ENCODE measurements around the gene NRP2. TPM values are rescaled to one million over a fixed set of nuclear protein-coding genes. Genes with fewer than 3 reads are reported as not detected.

NRP2 gene
- total RNA-seq, 1 experiment from 2014 or later, result 31.0 TPM

DNA sequence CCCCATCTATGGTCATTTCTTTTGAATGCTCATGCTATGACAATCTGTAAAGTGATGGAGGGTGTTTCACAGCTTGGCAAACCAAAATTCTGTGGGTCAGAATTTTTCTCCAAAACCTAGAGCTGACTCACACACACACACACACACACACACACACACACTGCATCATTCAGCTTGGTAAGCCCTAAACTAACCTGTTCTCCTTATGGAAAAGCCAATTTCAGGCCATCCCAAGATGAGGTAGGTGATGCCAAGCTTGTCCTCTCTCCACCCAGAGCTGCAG is 45.0 kb upstream of the NRP2 start:
- ChIA-PET POLR2A (ENCODE audit: unreplicated experiment) (no interaction called here), CTCF (no interaction called here)
- Histone ChIP-seq H3K79me2 (ENCODE audit: low read depth) (no peaks in the 10 kb centered on the region), H2AFZ (no peak overlapping the region), H3K4me1 (replicated peaks; ENCODE audit: insufficient read depth) (no peaks in the 10 kb centered on the region), H3K4me2 (no peak overlapping the region), H3K9me2 (ENCODE audit: insufficient read depth) (no peaks in the 10 kb centered on the region), H3K4me3 (no peak overlapping the region), H3K27me3 (ENCODE audit: insufficient read depth, low read depth) (no peaks in the 10 kb centered on the region), H4K20me1 (ENCODE audit: insufficient read depth) (no peaks in the 10 kb centered on the region), H3K36me3 (ENCODE audit: low read depth) (no peaks in the 10 kb centered on the region), H3K27ac (no peak overlapping the region), H3K9me3 (ENCODE audit: insufficient read depth, low read depth) (no peaks in the 10 kb centered on the region), H3F3A (ENCODE audit: insufficient read depth, low read depth) (no peaks in the 10 kb centered on the region)
- no TSS peak for BruUV-seq (replicated peaks)
- no peak for DNase-seq
- intact Hi-C loops (cut with micrococcal nuclease; ENCODE audit: unreplicated experiment), result no loop called here
- no peak for TF ChIP-seq EZH2 (IDR thresholded peaks at IDR 0.05; ENCODE audit: low read depth)
- TF ChIP-seq, protein P1, sequence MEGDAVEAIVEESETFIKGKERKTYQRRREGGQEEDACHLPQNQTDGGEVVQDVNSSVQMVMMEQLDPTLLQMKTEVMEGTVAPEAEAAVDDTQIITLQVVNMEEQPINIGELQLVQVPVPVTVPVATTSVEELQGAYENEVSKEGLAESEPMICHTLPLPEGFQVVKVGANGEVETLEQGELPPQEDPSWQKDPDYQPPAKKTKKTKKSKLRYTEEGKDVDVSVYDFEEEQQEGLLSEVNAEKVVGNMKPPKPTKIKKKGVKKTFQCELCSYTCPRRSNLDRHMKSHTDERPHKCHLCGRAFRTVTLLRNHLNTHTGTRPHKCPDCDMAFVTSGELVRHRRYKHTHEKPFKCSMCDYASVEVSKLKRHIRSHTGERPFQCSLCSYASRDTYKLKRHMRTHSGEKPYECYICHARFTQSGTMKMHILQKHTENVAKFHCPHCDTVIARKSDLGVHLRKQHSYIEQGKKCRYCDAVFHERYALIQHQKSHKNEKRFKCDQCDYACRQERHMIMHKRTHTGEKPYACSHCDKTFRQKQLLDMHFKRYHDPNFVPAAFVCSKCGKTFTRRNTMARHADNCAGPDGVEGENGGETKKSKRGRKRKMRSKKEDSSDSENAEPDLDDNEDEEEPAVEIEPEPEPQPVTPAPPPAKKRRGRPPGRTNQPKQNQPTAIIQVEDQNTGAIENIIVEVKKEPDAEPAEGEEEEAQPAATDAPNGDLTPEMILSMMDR (conservative IDR thresholded peaks at IDR 0.05), result no peak

DNA sequence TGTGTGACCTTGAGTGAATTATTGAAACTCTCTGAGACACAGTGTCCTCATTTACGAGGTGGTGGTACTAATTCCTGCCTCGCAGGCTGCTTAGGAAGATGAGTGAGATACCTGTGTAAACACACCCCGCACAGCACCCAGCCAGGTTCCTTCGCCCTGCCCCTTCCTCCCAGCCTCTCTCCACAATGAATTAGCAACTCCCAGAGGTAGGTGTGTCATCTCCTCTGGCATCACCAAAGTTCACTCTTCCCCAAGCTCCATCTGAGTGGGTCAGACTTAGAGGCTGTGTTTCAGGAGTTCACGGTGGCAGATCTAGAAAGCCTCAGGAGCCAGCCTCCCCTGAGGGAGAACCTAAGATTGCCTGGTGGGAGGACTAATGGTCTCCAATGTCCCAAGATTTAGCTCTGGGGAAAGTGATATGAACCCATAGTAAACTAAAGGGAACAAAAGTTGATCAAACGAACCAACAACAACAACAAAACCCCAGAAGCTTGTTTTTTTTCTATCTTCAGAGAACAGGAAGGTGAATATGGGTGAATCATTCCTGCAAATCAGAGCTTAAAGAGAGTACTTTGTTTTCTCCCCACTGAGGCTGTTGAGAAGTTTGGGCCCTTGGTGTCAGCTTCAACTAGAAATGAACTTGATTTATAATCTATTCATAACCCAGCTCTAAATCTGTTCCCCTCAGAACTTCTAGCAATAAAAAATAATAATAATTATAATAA is 44.4 kb upstream of the NRP2 start:
- no TSS peak for BruUV-seq (replicated peaks)
- H2AFZ ChIP-seq, result no peak overlapping the region
- H3F3A ChIP-seq (ENCODE audit: insufficient read depth, low read depth), result no peaks in the 10 kb centered on the region
- no peaks in the 10 kb centered on the region for H4K20me1 ChIP-seq (ENCODE audit: insufficient read depth)
- H3K27me3 ChIP-seq (ENCODE audit: insufficient read depth, low read depth), result no peaks in the 10 kb centered on the region
- DNase-seq, result no peak
- POLR2A ChIA-PET (ENCODE audit: unreplicated experiment), result no interaction called here
- H3K27ac ChIP-seq, result no peak overlapping the region
- H3K9me2 ChIP-seq (ENCODE audit: insufficient read depth), result no peaks in the 10 kb centered on the region
- H3K4me3 ChIP-seq, result no peak overlapping the region
- H3K9me3 ChIP-seq (ENCODE audit: insufficient read depth, low read depth), result no peaks in the 10 kb centered on the region
- H3K36me3 ChIP-seq (ENCODE audit: low read depth), result no peaks in the 10 kb centered on the region
- CTCF ChIA-PET, result no interaction called here
- H3K79me2 ChIP-seq (ENCODE audit: low read depth), result no peaks in the 10 kb centered on the region
- intact Hi-C loops (cut with micrococcal nuclease; ENCODE audit: unreplicated experiment), result no loop called here
- no peaks in the 10 kb centered on the region for H3K4me1 ChIP-seq (replicated peaks; ENCODE audit: insufficient read depth)
- no peak overlapping the region for H3K4me2 ChIP-seq
- TF ChIP-seq, protein P1 (conservative IDR thresholded peaks at IDR 0.05), result no peak
- TF ChIP-seq EZH2 (IDR thresholded peaks at IDR 0.05; ENCODE audit: low read depth), result no peak

GRCh38 chr2:205640716-205641115 is 41.6 kb upstream of the NRP2 start:
- no peaks in the 10 kb centered on the region for H3K79me2 ChIP-seq (ENCODE audit: low read depth)
- no peaks in the 10 kb centered on the region for H3K9me2 ChIP-seq (ENCODE audit: insufficient read depth)
- no TSS peak for BruUV-seq (replicated peaks)
- H3K4me1 ChIP-seq (replicated peaks; ENCODE audit: insufficient read depth), result no peaks in the 10 kb centered on the region
- H3K9me3 ChIP-seq (ENCODE audit: insufficient read depth, low read depth), result no peaks in the 10 kb centered on the region
- TF ChIP-seq, protein P1 (conservative IDR thresholded peaks at IDR 0.05), result no peak
- no peak for TF ChIP-seq EZH2 (IDR thresholded peaks at IDR 0.05; ENCODE audit: low read depth)
- POLR2A ChIA-PET (ENCODE audit: unreplicated experiment), result no interaction called here
- no peak overlapping the region for H2AFZ ChIP-seq
- no peaks in the 10 kb centered on the region for H4K20me1 ChIP-seq (ENCODE audit: insufficient read depth)
- no peaks in the 10 kb centered on the region for H3K36me3 ChIP-seq (ENCODE audit: low read depth)
- CTCF ChIA-PET, result no interaction called here
- intact Hi-C loops (cut with micrococcal nuclease; ENCODE audit: unreplicated experiment), result no loop called here
- no peak overlapping the region for H3K4me2 ChIP-seq
- DNase-seq, result no peak
- H3K27me3 ChIP-seq (ENCODE audit: insufficient read depth, low read depth), result no peaks in the 10 kb centered on the region
- no peak overlapping the region for H3K27ac ChIP-seq
- H3F3A ChIP-seq (ENCODE audit: insufficient read depth, low read depth), result no peaks in the 10 kb centered on the region
- H3K4me3 ChIP-seq, result no peak overlapping the region

Data from PC-9 (cell line).